Gastrocnemius medialis (tissue), 4 donors: Measurements from ENCODE around the gene MAD1L1. TPM values are rescaled to one million over a fixed set of nuclear protein-coding genes. Genes with fewer than 3 reads are reported as not detected.
A peak's percentile ranks its signal among the peaks of the same experiment; 100 is the strongest.
"Not testable (repeated sequence)": the region's sequence is repeated elsewhere in the genome, so short reads cannot be mapped to it uniquely, and the experiment has no call there.

Experiments used
- ATAC-seq, 2 donors: fragments of 150-250 bp; one replicate each; pipeline ENCODE4 v1.9.1; 2016
- DNase-seq, 2 donors: peaks; one replicate each; pipeline ENCODE4 v3.0.0-alpha.2; 2019
- H3K27ac ChIP-seq, 4 donors: fragments of 200-600 bp; sonication (generic); 1 replicate in 1 of 4; 2 replicates in 3 of 4; pipeline ENCODE4 v1.5.1; 2016 to 2018; ENCODE audit warnings: mild to moderate bottlenecking in 2 of 4, moderate library complexity in 1 of 4
- H3K27me3 ChIP-seq, 3 donors: fragments of 200-600 bp; sonication (generic) in 2 of 3; 1 replicate in 1 of 3; 2 replicates in 2 of 3; pipeline versions ENCODE4 v1.5.1 to v1.6.0; 2016 to 2019; ENCODE audit warnings: mild to moderate bottlenecking in 1 of 3, moderate library complexity in 1 of 3
- H3K36me3 ChIP-seq, 2 donors: fragments of 200-600 bp; sonication (generic) in 1 of 2; one replicate each; pipeline ENCODE4 v1.5.1; 2017 to 2018
- H3K4me1 ChIP-seq, 2 donors: fragments of 200-600 bp; sonication (generic) in 1 of 2; one replicate each; pipeline ENCODE4 v1.5.1; 2016 to 2017; ENCODE audit warnings: mild to moderate bottlenecking in 2 of 2
- H3K4me3 ChIP-seq, 4 donors: fragments of 200-600 bp; sonication (generic) in 3 of 4; 1 replicate in 1 of 4; 2 replicates in 3 of 4; pipeline ENCODE4 v1.5.1; 2016 to 2019; ENCODE audit warnings: mild to moderate bottlenecking in 2 of 4
- H3K9me3 ChIP-seq, 3 donors: fragments of 200-600 bp; sonication (generic) in 2 of 3; 1 replicate in 1 of 3; 2 replicates in 2 of 3; pipeline ENCODE4 v1.5.1; 2016 to 2019
- CTCF ChIP-seq, 5 experiments: fragments of 450-650 bp in 3 of 5; fragments of 200-600 bp in 2 of 5; sonication (generic) in 2 of 5; IDR thresholded peaks in 4 of 5; conservative IDR thresholded peaks in 1 of 5; 1 replicate in 4 of 5; 2 replicates in 1 of 5; pipeline ENCODE4 v1.5.1; 2016 to 2019; ENCODE audit warnings: antibody characterized with exemption in 5 of 5, mild to moderate bottlenecking in 3 of 5, moderate library complexity in 3 of 5
- POLR2A ChIP-seq, 2 donors: fragments of 450-650 bp; IDR thresholded peaks; one replicate each; pipeline ENCODE4 v1.6.1; 2017; ENCODE audit warnings: antibody characterized with exemption in 2 of 2, mild to moderate bottlenecking in 2 of 2, moderate library complexity in 2 of 2
- in situ Hi-C, 4 donors: fragments of 200-750 bp; cut with MboI; loops; one replicate each; pipeline versions ENCODE4 v1.15.0 to v1.8.0; 2017; ENCODE audit warnings: low sequenced_read_pairs in 4 of 4
- intact Hi-C: fragments of 100-400 bp; cut with DNase I; formaldehyde crosslinking; loops from one replicate; pipeline ENCODE4 v1.15.1; 2023; ENCODE audit warnings: low total_unique reads
- total RNA-seq, 4 donors: library from RNA; depleted of rRNA; stranded (reverse); fragments of >200 nt; gene quantifications; one replicate each; pipeline versions ENCODE4 v1.1.0 to v1.2.3, GENCODE V29; 2016

The MAD1L1 gene
- total RNA-seq, 4 donors from 2014 or later, result 19.7 to 32.4 (median 22.7) TPM

DNA sequence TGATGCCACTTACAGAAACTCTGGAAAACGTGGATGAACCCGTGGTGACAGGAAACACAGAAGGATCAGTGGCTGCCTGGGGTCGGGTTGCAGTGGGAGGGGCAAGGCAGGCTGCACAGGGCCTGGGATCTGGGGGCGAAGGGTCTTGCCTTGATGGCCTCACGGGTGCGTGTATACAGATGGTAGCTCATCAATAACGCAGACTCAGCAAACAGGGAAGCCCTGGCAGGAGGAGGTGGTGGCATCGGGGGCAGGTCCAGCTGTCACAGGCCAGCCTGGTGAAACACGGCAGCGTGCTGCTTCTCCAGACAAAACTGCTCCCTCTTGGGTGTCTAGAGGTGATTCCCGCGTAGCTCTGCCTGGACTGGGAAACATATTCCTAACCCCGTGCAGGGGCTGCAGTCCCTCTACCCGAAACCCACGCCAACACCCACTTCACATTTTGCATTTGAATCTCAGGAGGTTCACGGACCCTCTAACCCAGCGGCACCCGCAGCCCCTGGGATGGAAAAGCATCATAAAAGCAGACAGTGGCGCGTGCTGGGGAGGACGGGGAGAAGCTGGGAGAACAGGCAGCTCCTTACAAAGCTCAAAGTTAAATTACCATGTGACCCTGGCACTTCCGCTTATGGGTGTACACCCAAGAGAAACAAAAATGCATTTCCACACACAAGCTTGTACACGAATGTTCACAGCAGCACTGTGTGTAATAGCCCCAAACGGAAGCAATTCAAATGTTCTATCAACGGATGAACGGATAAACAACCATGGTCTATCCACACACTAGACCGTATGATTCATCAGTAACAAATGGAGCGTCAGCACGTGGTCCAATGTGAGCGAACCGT lies 394.8 kb downstream of the MAD1L1 start:
- H3K36me3 ChIP-seq, ATAC-seq, H3K27me3 ChIP-seq, H3K4me3 ChIP-seq, intact Hi-C loops, in situ Hi-C loops, H3K4me1 ChIP-seq, H3K27ac ChIP-seq, H3K9me3 ChIP-seq: not testable (repeated sequence)
- peak in 1 of 2 donors; percentile 3 for DNase-seq

- ATAC-seq, in situ Hi-C loops, DNase-seq, H3K9me3 ChIP-seq, H3K27me3 ChIP-seq, H3K4me3 ChIP-seq, intact Hi-C loops, H3K27ac ChIP-seq, H3K36me3 ChIP-seq, H3K4me1 ChIP-seq: not testable (repeated sequence)
These were observed 400.7 kb downstream of the MAD1L1 start for GRCh38 chr7:1831933-1832535.

DNA sequence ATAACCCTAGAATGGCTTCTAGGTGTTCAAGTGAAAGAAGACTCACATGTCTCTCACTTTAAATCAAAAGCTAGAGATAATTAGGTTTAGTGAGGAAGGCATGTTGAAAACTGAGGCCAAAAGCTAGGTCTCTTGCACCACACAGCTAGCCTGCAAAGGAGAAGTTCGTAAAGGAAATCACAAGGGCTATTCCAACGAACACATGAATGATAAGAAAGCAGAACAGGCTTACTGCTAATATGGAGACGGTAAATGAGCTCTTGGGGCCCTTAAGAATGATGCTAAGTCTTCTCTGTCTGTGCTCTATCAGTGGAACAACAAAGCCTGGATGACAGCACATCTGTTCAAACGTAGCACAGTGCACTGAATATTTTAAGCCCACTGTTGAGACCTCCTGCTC lies 401.3 kb downstream of the MAD1L1 start:
- intact Hi-C loops, ATAC-seq, in situ Hi-C loops, H3K4me3 ChIP-seq, H3K4me1 ChIP-seq, H3K9me3 ChIP-seq, H3K27ac ChIP-seq, DNase-seq, H3K36me3 ChIP-seq, H3K27me3 ChIP-seq: not testable (repeated sequence)

- H3K4me3 ChIP-seq, ATAC-seq, H3K36me3 ChIP-seq, in situ Hi-C loops, H3K27me3 ChIP-seq, DNase-seq, H3K27ac ChIP-seq, H3K9me3 ChIP-seq, intact Hi-C loops, H3K4me1 ChIP-seq: not testable (repeated sequence)
These were observed 403.1 kb downstream of the MAD1L1 start for GRCh38 chr7:1829668-1830067.

DNA sequence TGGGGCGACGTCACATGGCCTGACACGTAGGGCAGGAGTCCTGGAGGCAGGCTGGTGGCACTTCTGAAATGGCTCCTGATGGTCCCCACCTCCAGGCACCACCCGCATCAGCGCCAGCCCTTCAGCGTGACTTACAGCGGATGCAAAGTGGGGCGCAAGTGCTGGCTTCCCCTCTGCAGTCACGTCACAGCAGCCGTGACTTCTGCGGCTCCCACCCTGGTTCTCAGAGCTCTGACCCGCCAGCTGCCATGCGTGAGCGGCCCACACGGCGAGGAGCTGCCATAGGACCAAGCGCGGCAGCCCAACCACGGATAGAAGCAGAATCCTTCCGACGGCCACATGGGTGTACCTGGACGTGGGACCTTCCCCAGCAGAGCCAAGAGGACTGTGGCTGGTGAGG lies 403.6 kb downstream of the MAD1L1 start:
- in situ Hi-C loops, result no loop called here
- DNase-seq (no peak), ATAC-seq (no peak)

GRCh38 chr7:1828170-1828569 lies 404.6 kb downstream of the MAD1L1 start:
- DNase-seq, H3K27me3 ChIP-seq, H3K9me3 ChIP-seq, ATAC-seq, in situ Hi-C loops, intact Hi-C loops, H3K27ac ChIP-seq, H3K36me3 ChIP-seq, H3K4me3 ChIP-seq, H3K4me1 ChIP-seq: not testable (repeated sequence)

More for the DNA sequence above, 403.6 kb downstream of the MAD1L1 start:
- intact Hi-C loops, result no loop called here
- H3K4me1 ChIP-seq, result no peaks in the 10 kb centered on the region
- H3K27me3 ChIP-seq, result no peaks in the 10 kb centered on the region
- no peak overlapping the region for H3K4me3 ChIP-seq
- no peak overlapping the region for H3K27ac ChIP-seq
- H3K36me3 ChIP-seq, result no peaks in the 10 kb centered on the region
- H3K9me3 ChIP-seq, result no peaks in the 10 kb centered on the region
- TF ChIP-seq POLR2A (IDR thresholded peaks at IDR 0.05) (no peak), CTCF (IDR thresholded peaks at IDR 0.05 in 4 of 5, conservative IDR thresholded peaks at IDR 0.05 in 1 of 5) (no peak)

DNA sequence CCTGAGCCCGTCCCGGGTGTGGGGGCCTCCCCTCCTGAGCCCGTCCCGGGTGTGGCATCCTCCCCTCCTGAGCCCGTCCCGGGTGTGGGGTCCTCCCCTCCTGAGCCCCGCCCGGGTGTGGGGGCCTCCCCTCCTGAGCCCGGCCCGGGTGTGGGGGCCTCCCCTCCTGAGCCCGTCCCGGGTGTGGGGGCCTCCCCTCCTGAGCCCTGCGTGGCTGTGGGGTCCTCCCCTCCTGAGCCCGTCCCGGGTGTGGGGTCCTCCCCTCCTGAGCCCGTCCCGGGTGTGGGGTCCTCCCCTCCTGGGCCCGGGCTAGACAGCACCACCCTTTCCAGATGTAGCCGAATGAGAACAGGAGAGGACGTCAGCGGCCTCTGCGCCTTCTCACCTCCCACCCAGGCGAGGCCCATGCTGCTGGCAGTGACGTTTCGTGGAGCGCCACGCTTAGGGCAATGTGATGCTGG lies 405.2 kb downstream of the MAD1L1 start:
- H3K4me3 ChIP-seq, H3K27me3 ChIP-seq, H3K27ac ChIP-seq, H3K4me1 ChIP-seq, intact Hi-C loops, DNase-seq, ATAC-seq, in situ Hi-C loops, H3K36me3 ChIP-seq, H3K9me3 ChIP-seq: not testable (repeated sequence)

DNA sequence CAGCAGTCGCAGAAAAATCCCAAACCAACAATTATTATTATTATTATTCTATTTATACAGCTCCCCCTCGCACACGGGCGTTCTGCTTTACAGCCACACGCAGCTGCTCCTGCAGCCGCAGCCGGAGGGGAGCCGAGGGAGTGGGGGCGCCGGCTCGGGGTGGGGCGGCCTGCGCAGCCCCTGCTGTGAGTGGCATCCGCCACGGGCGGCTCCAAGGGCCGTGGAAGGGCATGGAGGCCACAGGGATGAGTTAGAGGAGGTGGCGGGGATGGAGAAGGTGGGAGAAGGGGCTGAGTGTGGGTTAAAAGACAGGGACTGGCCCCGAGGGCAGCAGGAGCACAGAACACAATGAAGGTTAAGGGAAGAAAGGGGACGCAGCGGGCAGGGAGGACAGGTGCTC lies 405.8 kb downstream of the MAD1L1 start:
- DNase-seq, in situ Hi-C loops, H3K9me3 ChIP-seq, H3K27me3 ChIP-seq, H3K27ac ChIP-seq, H3K36me3 ChIP-seq, intact Hi-C loops, H3K4me1 ChIP-seq, ATAC-seq, H3K4me3 ChIP-seq: not testable (repeated sequence)
